OCI-LY3 (cell line): ENCODE data around the gene TTC7B.

Experiments
- CTCF ChIP-seq: fragments of 200-600, 300-600 bp; sonication (generic); IDR thresholded peaks from 2 replicates; pipeline ENCODE4 v1.5.1; 2014; ENCODE audit warnings: antibody characterized with exemption, low read length, low read depth
- EZH2phosphoT487 ChIP-seq: fragments of 200-600 bp; shearing (Covaris generic); IDR thresholded peaks from 2 replicates; pipeline ENCODE4 v1.6.1; 2018; ENCODE audit warnings: antibody characterized with exemption, mixed run types, low read depth

GRCh38 chr14:90569201-90569600, 247.0 kb downstream of the TTC7B start:
- no peak for TF ChIP-seq CTCF
- TF ChIP-seq EZH2phosphoT487 = no peak
